Measurements from ENCODE around the gene ITCH.
"Not testable (repeated sequence)": the region's sequence is repeated elsewhere in the genome, so short reads cannot be mapped to it uniquely, and the experiment has no call there.

The ITCH gene

GRCh38 chr20:34405247-34405651 lies 42.2 kb downstream of the ITCH start:
- Mint-ChIP-seq H3K4me1 (peaks cover 41% of the 10 kb centered on the region), H3K36me3 (ENCODE audit: low read depth) (peaks cover 21% of the 10 kb centered on the region)
- H3K27me3 Mint-ChIP-seq, H3K27ac Mint-ChIP-seq, H3K9me3 Mint-ChIP-seq, H3K4me3 Mint-ChIP-seq, DNase-seq: not testable (repeated sequence)
- peak; percentile 80 for ATAC-seq

- not testable (repeated sequence) for H3K4me3 Mint-ChIP-seq, ATAC-seq, H3K27ac Mint-ChIP-seq, DNase-seq, H3K27me3 Mint-ChIP-seq, H3K9me3 Mint-ChIP-seq
- H3K4me1 Mint-ChIP-seq: peaks cover 39% of the 10 kb centered on the region
- H3K36me3 Mint-ChIP-seq (ENCODE audit: low read depth): peaks cover 19% of the 10 kb centered on the region
Measured at GRCh38 chr20:34405942-34406341, 42.9 kb downstream of the ITCH start.

GRCh38 chr20:34407962-34408474 lies 44.9 kb downstream of the ITCH start:
- Mint-ChIP-seq H3K4me3 (no peak overlapping the region), H3K9me3 (no peaks in the 10 kb centered on the region), H3K36me3 (ENCODE audit: low read depth) (peaks cover 20% of the 10 kb centered on the region), H3K27ac (peak overlapping the region; percentile 6), H3K27me3 (no peaks in the 10 kb centered on the region), H3K4me1 (peaks cover 28% of the 10 kb centered on the region)
- ATAC-seq: no peak
- no peak for DNase-seq

GRCh38 chr20:34410336-34410735 lies 47.3 kb downstream of the ITCH start:
- Mint-ChIP-seq H3K9me3 (no peaks in the 10 kb centered on the region), H3K36me3 (ENCODE audit: low read depth) (peaks cover 30% of the 10 kb centered on the region), H3K4me1 (peaks cover 17% of the 10 kb centered on the region), H3K4me3 (no peak overlapping the region), H3K27me3 (no peaks in the 10 kb centered on the region), H3K27ac (no peak overlapping the region)
- DNase-seq (no peak), ATAC-seq (no peak)

- no peak overlapping the region for H3K4me3 Mint-ChIP-seq
- H3K9me3 Mint-ChIP-seq: no peaks in the 10 kb centered on the region
- H3K27me3 Mint-ChIP-seq: no peaks in the 10 kb centered on the region
- DNase-seq (no peak), ATAC-seq (no peak)
- H3K27ac Mint-ChIP-seq: no peak overlapping the region
- peaks cover 20% of the 10 kb centered on the region for H3K4me1 Mint-ChIP-seq
- H3K36me3 Mint-ChIP-seq (ENCODE audit: low read depth): peaks cover 35% of the 10 kb centered on the region
Measured at GRCh38 chr20:34412453-34412852, 49.4 kb downstream of the ITCH start.

GRCh38 chr20:34414525-34414924 lies 51.5 kb downstream of the ITCH start:
- not testable (repeated sequence) for DNase-seq, H3K9me3 Mint-ChIP-seq, H3K4me3 Mint-ChIP-seq, H3K27me3 Mint-ChIP-seq, ATAC-seq
- peaks cover 22% of the 10 kb centered on the region for H3K4me1 Mint-ChIP-seq
- peaks cover 25% of the 10 kb centered on the region for H3K36me3 Mint-ChIP-seq (ENCODE audit: low read depth)
- H3K27ac Mint-ChIP-seq: peak overlapping the region; percentile 68

- DNase-seq: no peak
- Mint-ChIP-seq H3K36me3 (ENCODE audit: low read depth) (peaks cover 25% of the 10 kb centered on the region), H3K4me1 (peaks cover 22% of the 10 kb centered on the region), H3K27ac (peak overlapping the region; percentile 68), H3K9me3 (no peaks in the 10 kb centered on the region), H3K4me3 (no peak overlapping the region), H3K27me3 (no peaks in the 10 kb centered on the region)
- ATAC-seq: no peak
Measured at GRCh38 chr20:34415079-34415478, 52.0 kb downstream of the ITCH start.

GRCh38 chr20:34420146-34420545 lies 57.1 kb downstream of the ITCH start:
- no peaks in the 10 kb centered on the region for H3K27me3 Mint-ChIP-seq
- H3K27ac Mint-ChIP-seq: no peak overlapping the region
- DNase-seq: no peak
- peaks cover 16% of the 10 kb centered on the region for H3K4me1 Mint-ChIP-seq
- no peak for ATAC-seq
- H3K9me3 Mint-ChIP-seq: no peaks in the 10 kb centered on the region
- H3K4me3 Mint-ChIP-seq: no peak overlapping the region
- H3K36me3 Mint-ChIP-seq (ENCODE audit: low read depth): peaks cover 38% of the 10 kb centered on the region

- H3K4me3 Mint-ChIP-seq: no peak overlapping the region
- H3K36me3 Mint-ChIP-seq (ENCODE audit: low read depth): peaks cover 39% of the 10 kb centered on the region
- no peaks in the 10 kb centered on the region for H3K9me3 Mint-ChIP-seq
- DNase-seq (no peak), ATAC-seq (no peak)
- peaks cover 15% of the 10 kb centered on the region for H3K4me1 Mint-ChIP-seq
- H3K27me3 Mint-ChIP-seq: no peaks in the 10 kb centered on the region
- no peak overlapping the region for H3K27ac Mint-ChIP-seq
Measured at GRCh38 chr20:34420975-34421374, 57.9 kb downstream of the ITCH start.

GRCh38 chr20:34421766-34422466 lies 58.8 kb downstream of the ITCH start:
- Mint-ChIP-seq H3K27me3 (no peaks in the 10 kb centered on the region), H3K36me3 (ENCODE audit: low read depth) (peaks cover 36% of the 10 kb centered on the region), H3K4me1 (peaks cover 11% of the 10 kb centered on the region), H3K4me3 (no peak overlapping the region), H3K9me3 (no peaks in the 10 kb centered on the region), H3K27ac (no peak overlapping the region)
- ATAC-seq (no peak), DNase-seq (no peak)

GRCh38 chr20:34425032-34425690 lies 62.1 kb downstream of the ITCH start:
- peaks cover 32% of the 10 kb centered on the region for H3K36me3 Mint-ChIP-seq (ENCODE audit: low read depth)
- H3K4me3 Mint-ChIP-seq, DNase-seq, ATAC-seq, H3K27me3 Mint-ChIP-seq, H3K9me3 Mint-ChIP-seq, H3K4me1 Mint-ChIP-seq: not testable (repeated sequence)
- H3K27ac Mint-ChIP-seq: peak overlapping the region; percentile 46

- DNase-seq (no peak), ATAC-seq (peak; percentile 71)
- peaks cover 26% of the 10 kb centered on the region for H3K36me3 Mint-ChIP-seq (ENCODE audit: low read depth)
- no peaks in the 10 kb centered on the region for H3K9me3 Mint-ChIP-seq
- H3K4me3 Mint-ChIP-seq: no peak overlapping the region
- H3K27ac Mint-ChIP-seq: peak overlapping the region; percentile 46
- H3K4me1 Mint-ChIP-seq: peaks cover 9% of the 10 kb centered on the region
- H3K27me3 Mint-ChIP-seq: no peaks in the 10 kb centered on the region
Measured at GRCh38 chr20:34426026-34426425, 63.0 kb downstream of the ITCH start.

GRCh38 chr20:34427331-34427730 lies 64.3 kb downstream of the ITCH start:
- Mint-ChIP-seq H3K36me3 (ENCODE audit: low read depth) (peaks cover 18% of the 10 kb centered on the region), H3K27me3 (no peaks in the 10 kb centered on the region), H3K4me1 (peaks cover 9% of the 10 kb centered on the region), H3K9me3 (no peaks in the 10 kb centered on the region), H3K4me3 (no peak overlapping the region), H3K27ac (no peak overlapping the region)
- DNase-seq (no peak), ATAC-seq (no peak)

- H3K4me3 Mint-ChIP-seq: no peak overlapping the region
- H3K9me3 Mint-ChIP-seq: no peaks in the 10 kb centered on the region
- H3K36me3 Mint-ChIP-seq (ENCODE audit: low read depth): peaks cover 18% of the 10 kb centered on the region
- no peaks in the 10 kb centered on the region for H3K27me3 Mint-ChIP-seq
- H3K4me1 Mint-ChIP-seq: peaks cover 9% of the 10 kb centered on the region
- ATAC-seq (no peak), DNase-seq (no peak)
- no peak overlapping the region for H3K27ac Mint-ChIP-seq
Measured at GRCh38 chr20:34427784-34428183, 64.7 kb downstream of the ITCH start.

GRCh38 chr20:34431168-34431567 lies 68.1 kb downstream of the ITCH start:
- H3K4me1 Mint-ChIP-seq: peaks cover 8% of the 10 kb centered on the region
- peaks cover 3% of the 10 kb centered on the region for H3K36me3 Mint-ChIP-seq (ENCODE audit: low read depth)
- H3K27me3 Mint-ChIP-seq: no peaks in the 10 kb centered on the region
- DNase-seq (no peak), ATAC-seq (no peak)
- no peak overlapping the region for H3K4me3 Mint-ChIP-seq
- H3K27ac Mint-ChIP-seq: no peak overlapping the region
- H3K9me3 Mint-ChIP-seq: no peaks in the 10 kb centered on the region
